GF-D8 (cell line): Measurements from ENCODE around the gene MPL.

Source experiments
- DNase-seq: peaks from one replicate; lab custom pipeline; 2025; lab: John Stamatoyannopoulos, UW

Gene MPL

DNA sequence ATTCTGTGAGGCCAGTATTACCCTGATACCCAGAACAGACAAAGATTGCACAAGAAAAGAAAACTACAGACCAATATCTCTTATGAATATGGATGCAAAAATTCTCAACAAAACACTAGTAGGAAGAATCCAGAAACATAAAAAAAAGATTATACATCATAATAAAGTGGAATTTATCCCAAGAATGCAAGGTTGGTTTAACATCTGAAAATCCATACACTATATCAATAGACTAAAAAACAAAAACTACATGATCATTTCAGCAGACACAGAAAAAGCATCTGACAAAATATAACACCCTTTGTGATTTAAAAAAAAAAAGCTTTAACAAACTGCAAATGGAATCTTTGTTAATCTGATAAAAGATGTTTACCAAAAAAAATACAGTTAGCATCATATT is 12.2 kb upstream of the MPL start:
- no peak for DNase-seq

DNA sequence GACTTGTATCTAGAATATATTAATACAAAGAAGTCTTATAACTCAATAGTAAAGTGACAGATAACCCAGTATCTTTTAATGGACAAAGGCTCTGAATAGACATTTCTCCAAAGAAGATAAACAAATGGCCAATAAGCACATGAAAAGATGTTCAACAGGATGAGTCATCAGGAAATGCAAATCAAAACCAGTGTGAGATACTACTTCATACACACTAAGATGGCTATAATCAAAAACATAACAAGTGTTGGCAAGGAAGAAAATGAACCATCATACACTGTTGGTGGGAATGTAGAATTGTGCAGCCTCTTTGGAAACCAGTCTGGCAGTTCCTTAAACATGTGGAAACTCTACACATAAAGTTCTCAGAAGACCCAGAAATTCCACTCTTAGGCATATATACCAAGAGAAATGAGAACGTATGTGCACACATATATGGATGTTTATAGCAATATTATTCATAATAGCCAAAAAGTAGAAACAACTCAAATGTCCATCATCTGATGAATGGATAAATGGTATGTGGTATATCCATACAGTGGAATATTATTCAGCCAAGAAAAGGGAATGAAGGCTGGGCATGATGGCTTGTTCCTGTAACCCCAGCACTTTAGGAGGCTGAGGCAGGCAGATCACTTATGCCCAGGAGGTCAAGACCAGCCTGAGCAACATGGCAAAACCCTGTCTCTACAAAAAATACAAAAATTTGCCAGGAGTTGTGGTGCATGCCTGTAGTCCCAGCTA is 9.9 kb upstream of the MPL start:
- no peak for DNase-seq

DNA sequence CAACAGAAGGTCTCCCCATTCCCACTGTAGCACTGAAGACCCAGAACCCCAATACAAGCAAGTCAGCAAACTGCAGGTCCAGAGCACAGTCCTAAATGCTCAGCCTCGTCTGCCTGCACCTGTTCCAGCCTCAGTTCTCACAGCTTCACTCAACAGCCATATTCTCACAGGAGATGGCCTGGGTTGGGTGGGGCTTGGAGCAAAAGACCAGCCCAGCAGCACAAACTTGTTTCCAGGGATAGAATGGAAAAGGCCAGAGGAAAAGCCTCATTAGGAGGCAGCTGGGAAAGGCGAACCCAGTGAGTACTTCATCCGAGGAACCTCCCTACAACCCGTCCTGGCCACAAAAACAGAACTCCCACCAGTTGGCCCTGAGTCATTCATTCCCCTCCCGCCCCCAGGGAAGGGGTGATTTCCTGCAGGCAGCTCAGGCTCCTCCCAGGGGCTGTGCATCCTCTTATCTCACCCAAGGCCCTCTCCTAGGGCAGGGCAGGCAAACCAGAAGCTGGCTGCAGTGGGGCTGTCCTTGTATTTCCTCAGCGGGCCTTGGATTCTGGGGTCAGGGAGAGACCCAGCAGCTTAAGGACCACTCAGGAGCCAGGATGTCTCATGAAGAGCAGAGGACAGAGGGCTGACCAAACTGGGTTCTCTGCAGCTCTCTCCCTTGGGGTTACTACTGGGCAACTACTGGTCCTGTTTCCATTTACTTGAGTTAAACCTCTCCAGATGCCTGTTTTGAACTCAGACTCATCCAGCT is 7.4 kb upstream of the MPL start:
- no peak for DNase-seq

DNA sequence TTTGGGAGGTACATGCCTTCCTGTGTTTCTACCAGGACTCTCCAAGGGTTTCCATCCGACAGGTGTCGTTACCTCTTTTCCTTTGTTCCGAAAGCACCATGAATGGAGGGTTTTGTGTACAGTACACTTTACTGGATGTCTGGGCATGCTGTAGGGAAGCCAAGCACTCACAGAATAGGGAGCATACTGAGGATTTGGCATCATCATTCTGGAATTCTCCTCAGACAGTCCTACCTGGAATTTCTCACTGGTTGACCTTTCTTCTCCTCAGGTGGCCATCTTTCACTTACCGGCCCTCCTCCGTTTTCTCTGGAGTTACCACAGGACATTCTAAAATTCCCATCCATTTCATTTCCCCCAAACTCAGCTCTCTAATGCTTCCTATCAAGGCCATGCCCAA is 5.9 kb upstream of the MPL start:
- no peak for DNase-seq

DNA sequence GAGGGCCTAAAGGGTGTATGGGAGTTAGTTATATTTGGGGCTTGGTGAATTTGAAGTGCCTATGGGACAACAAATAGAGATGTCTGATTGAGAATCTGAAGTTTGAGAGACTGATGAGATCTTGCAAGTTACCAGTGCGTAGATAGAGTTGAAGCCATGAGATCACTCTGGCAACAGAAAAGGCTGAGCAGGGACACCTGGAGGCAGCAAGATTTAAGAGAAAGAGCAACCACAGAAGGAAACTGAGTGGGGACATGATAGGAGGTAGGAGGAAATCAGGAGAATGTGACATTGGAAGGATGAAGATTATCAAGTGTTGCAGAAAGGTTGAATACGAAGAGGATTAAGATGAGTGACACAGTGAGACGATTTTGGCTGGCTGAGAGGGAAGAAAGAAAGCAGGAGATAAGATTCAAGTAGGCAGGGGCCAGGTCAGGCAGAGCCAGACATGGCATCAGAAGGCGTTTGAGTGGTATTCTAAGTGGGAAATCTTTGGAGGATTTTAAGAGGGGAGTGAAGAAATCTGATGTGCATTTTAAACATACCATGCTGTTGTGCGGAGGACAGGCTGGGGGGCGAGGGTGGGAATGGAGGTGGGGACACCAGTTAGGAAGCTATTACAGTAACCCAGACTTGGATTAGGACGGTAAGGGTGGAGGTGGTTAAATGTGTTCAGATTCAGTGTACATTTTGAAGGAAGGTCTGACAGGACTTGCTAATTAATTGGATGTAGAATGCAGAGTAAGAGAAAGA is 3.0 kb upstream of the MPL start:
- DNase-seq = no peak

DNA sequence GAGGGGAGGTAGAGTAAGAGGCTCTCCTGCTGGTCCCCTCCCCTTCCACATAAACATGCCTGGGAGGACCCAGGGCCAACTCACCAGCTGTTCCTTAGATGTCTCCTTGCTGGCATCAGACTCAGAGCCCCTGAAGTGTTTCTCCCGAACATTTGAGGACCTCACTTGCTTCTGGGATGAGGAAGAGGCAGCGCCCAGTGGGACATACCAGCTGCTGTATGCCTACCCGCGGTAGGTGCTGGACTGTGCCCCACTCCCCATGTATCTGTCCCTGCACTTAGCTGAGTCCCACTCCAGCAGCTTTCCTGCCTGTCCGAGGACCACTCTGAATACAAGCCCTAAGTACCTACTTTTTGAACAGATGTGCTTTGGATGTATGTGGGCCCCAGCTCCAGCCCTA is 383 bp downstream of the MPL start:
- DNase-seq = no peak

DNA sequence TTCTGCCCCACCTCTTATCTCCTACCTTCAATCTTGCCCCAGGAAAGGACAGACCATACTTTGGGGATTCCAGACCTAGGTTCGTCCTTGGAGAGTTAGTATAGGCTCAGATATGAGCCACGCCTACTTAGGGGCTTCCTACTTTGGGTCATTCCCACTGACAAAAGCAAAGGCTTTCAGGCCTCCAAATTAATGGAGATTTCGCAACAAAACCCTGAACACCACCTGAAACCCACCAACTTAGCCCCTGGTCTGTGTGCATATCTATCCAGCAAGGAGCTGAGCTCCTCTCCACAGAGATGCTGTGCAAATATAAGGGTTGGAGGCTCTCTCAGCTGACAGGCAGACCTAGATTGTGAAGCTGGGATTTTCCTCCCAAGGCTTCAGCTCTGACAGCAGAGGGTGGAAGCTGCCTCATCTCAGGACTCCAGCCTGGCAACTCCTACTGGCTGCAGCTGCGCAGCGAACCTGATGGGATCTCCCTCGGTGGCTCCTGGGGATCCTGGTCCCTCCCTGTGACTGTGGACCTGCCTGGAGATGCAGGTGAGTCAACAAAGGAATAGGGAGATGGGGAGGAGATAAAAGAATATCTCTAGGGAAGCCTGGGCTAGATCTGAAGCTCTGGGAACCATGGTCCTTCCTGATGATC is 2.1 kb downstream of the MPL start:
- DNase-seq = no peak

DNA sequence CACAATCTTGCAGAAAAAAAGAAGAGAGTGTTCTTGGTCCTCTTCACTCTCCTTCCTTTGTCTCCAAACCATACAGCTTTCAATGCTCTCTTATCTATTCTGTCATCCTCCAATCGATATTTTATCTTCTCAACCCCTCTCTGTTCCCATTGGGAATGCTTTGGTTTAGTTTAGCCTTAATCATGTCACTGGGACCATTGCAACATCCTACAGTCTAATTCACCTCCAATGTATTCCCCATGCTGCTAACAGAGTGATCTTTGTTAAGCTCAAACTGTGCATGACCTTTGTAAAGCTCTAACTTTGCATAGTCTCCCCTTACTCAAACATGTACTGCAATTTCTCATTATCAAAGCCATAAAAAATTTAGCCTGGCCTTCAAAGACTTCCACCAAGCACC is 2.9 kb downstream of the MPL start:
- DNase-seq = no peak

DNA sequence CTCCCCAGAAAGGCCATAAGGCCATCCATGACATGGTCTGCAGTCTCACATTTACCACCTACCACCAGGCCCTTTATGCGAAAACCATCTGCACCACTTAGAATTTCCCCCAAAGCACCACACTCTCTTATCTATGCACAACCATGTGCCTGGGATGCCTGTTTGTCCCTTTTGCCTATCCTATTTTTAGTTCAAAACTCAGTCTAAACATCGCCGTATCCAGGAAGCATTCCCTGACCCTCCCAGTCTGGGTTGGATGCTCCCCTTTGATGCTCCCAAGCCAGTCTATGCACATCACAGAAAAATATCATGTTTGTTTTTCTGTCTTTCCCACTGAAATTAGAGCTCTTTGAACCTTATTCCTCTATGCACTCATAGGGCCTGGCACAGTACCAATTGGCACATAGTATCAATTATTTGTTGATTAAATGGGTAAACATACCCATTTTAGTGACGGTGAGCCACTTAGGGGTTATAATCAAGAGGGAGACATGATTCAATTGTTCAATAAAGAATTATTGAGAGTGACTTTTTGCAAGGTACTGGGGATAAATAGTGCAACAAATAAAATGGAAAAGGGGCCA is 6.7 kb downstream of the MPL start:
- no peak for DNase-seq

DNA sequence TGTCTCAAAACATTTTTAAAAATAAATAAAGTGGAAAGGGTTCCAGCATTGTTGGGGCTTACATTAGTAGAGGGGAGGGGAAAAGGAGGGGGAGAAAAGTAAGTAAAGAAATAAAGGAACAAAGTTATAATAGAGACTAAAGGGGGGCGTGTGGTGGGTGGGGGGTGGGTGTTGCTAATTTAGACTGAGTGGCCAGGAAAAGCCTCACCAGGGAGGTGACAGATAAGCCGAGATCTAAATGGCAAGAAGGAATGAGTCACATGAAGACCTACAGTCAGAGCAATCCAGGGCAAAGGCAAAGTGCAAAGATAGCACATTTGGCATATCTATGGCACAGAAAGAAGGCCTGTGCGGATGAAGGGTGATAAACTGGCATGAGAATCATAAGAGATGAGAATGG is 7.5 kb downstream of the MPL start:
- no peak for DNase-seq

DNA sequence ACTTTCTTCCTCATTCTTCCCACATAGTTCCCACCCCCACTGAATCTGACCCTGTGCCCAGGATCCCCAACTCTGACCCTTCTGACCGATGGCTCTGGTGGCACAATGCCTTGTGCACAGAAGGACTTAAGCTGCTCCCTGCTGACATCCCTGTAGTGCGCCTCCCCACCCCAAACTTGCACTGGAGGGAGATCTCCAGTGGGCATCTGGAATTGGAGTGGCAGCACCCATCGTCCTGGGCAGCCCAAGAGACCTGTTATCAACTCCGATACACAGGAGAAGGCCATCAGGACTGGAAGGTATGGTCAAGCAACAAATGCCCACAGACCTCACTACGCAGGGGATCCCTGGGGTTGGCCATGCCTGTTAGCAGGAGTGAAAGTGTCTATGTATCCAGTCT is 9.0 kb downstream of the MPL start:
- DNase-seq = no peak

DNA sequence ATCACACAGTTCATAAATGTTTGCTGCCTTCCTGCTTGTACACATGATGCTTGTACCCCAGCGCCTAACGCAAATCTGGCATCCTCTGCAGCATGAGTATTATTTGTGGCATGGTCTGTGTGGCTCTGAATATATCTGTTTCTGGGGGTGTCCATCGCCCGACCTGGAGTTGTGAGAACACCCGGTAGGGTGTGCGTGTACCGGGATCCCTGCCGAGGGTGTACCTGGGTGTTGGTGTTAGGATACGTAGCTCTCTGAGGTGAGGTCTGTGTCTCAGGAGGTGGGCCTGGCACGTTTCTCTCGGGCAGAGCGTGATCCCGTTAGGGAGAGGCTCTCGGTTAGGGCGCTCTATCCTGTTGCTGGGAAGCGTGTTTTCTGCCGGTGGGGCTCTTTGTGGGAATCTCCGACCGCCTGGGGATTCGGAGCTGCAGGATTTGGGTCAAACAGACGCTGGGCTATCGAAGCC is 10.8 kb downstream of the MPL start:
- DNase-seq = no peak

DNA sequence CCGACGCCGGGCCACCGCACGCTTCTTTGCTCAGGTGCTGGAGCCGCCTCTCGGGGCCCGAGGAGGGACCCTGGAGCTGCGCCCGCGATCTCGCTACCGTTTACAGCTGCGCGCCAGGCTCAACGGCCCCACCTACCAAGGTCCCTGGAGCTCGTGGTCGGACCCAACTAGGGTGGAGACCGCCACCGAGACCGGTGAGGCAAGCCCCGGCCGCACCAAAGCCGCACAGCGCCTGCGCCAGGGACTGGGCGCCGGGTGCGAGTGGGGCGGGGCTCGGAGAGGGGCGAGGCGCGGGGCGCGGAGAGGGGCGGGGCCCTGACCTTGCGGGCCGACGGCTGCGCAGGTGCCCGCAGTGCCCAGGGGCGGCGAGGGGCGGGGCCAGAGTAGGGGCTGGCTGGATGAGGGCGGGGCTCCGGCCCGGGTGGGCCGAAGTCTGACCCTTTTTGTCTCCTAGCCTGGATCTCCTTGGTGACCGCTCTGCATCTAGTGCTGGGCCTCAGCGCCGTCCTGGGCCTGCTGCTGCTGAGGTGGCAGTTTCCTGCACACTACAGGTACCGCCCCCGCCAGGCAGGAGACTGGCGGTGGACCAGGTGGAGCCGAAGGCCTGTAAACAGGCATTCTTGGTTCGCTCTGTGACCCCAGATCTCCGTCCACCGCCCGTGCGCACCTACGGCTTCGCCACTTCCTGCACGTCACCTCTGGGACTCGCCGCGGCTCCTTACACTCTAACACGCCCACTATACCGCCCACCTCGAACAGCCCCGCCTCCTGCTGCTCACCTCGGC is 11.4 kb downstream of the MPL start:
- DNase-seq = no peak

DNA sequence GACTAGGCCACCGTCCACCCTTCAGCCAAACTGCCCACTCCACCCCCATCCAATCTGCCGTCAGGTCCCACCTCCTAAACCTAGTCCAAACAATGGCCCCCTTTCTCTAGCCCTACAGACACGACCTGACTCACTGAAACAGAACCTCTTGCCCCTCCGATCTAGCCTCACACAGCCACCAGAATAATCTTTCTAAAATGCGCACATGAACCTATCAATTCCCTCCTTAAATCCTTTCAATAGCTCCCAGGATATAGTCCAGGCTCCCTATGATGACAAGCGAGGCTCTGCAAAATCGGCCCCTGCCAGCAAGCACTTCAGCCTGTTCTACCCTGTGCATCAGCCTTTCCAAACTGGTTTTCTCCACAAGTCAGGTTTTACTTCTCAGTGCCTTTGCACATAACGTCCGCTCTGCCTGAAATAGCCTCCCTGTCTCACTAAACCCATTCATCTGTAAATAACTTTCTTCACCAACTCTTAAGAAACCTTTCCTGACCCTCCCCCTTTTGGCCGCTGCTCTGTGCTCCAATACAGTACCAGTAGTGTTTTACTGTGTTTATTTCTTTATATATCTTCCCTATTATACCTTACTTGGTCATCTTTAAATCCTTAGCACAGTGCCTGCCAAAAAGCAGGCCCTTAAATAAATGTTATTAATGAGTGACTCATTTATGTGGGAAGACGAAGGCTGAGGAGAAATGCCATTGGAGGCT is 12.1 kb downstream of the MPL start:
- DNase-seq = no peak

DNA sequence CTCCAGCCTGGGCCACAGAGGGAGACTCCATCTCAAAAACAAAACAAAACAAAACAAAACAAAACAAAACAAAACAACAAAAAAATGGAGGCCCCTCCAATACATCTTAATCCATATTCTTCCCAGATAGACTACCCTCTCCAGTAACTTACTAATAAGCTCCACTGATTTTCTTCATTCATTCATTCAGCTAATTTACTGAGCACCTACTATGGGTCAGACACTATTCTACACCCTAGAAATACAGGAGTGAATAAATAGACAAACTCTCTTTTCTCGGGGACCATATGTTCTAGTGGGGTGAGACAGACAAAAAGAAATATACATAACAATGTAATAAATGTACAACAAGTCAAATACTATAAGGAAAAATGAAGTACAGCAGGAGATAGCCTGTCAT is 13.4 kb downstream of the MPL start:
- no peak for DNase-seq

DNA sequence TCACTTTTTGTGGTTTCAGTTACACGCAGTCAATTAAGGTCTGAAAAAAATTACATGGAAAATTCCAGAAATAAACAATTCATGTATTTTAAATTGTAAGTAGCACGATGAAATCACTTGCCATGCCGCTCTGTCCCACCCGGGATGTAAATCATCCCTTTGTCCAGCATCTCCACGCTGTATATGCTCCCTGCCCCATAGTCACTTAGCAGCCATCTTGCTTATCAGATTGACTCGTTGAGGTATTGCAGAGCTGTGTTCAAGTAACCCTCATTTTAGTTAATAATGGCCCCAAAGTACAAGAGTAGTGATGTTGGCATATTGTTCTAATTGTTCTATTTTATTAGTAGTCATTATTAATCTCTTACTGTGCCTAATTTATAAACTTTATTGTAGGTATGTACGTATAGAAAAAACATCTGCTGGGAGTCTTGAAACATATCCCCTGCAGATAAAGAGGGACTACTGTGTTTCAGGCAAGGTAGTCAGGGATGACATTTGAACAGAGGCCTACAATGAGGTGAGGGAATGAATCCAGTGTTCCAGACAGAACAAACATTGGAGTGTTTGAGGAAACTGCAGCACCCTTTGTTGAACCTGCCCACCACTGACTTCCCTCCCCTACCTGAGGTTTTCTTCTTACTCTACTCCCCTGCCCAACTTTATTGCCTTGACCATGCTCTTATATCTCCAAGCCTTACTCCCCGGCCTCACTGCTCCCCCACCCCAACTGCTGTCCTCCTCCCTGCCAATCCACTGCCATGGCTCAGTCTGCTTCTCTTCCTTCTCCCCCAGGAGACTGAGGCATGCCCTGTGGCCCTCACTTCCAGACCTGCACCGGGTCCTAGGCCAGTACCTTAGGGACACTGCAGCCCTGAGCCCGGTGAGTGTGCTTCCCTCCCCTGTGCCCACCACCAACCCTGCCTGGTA is 14.1 kb downstream of the MPL start:
- no peak for DNase-seq

DNA sequence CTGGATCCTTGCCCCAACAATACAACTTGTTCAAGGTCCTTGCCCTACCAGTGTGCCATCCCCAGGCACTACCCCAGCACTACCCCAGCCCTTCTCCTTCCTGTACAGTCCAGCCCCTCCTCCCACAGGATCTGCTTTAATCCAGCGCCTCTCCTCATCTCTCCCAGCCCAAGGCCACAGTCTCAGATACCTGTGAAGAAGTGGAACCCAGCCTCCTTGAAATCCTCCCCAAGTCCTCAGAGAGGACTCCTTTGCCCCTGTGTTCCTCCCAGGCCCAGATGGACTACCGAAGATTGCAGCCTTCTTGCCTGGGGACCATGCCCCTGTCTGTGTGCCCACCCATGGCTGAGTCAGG is 14.7 kb downstream of the MPL start:
- no peak for DNase-seq

DNA sequence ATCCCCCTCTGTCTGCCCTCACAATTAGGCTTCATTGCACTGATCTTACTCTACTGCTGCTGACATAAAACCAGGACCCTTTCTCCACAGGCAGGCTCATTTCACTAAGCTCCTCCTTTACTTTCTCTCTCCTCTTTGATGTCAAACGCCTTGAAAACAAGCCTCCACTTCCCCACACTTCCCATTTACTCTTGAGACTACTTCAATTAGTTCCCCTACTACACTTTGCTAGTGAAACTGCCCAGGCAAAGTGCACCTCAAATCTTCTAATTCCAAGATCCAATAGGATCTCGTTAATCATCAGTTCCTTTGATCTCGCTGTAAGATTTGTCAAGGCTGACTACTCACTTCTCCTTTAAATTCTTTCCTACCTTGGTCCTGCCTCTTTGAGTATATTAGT is 15.3 kb downstream of the MPL start:
- no peak for DNase-seq

DNA sequence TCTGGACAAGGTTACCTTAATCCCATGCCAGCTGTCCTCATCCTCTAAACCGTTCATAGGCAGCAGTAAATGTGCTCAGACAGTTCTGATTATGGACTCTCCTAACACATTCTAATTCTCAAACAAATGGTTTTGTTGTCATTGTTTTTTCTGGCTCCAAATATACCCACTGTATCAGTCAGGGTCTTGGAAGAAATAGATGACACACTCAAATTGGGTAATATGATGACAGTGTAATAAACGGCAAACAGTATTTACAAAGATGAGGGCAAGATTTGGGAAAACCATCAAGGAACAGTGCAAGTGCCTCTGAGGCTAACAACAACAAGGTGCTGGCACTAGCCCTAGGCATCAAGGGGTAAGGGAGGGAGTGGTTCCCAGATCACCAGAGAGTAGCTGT is 16.9 kb downstream of the MPL start:
- no peak for DNase-seq

DNA sequence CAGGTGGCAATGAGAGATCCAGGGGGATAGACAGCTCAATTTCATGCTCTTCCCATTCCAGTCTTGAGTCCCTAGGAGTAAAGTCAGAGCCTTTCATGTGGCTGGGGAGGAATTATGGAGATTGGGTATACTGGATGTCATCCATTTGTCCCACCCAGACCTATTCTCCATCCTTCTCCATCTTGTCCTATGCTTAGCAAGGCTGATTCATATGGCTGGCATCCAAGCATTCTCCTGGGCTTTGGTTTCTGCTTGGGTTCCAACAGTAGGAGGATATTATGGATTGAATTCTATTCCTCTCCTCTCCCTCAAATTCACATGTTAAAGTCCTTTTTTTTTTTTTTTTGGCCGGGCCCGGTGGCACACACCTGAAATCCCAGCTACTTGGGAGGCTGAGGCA is 17.3 kb downstream of the MPL start:
- DNase-seq = no peak
